K562 (cell line): Measurements from ENCODE around the gene DIRAS2. TPM values are rescaled to one million over a fixed set of nuclear protein-coding genes. Genes with fewer than 3 reads are reported as not detected.

ENCODE experiments used
- ATAC-seq: fragments of 200-7000 bp; cut with Tn5 transposase; 3 replicates; pipeline ENCODE4 v1.9.1; 2020; ENCODE audit warnings: moderate library complexity
- BruUV-seq: library from RNA; stranded (reverse); fragments of 400-500 nt; replicated peaks from 2 replicates; lab custom pipeline; 2021; lab: Mats Ljungman, UMichigan
- CTCF ChIA-PET: fragments of 300-600 bp; formaldehyde crosslinking; extraction: SDS; loops from one replicate; lab custom pipeline; 2021; ENCODE audit warnings: low intra/inter-chr PET ratio; lab: Yijun Ruan, JAX
- POLR2A ChIA-PET: fragments of 300-600, 350-650 bp; sonication (Branson Sonifier 250); formaldehyde crosslinking; extraction: SDS; loops from one replicate; lab custom pipeline; 2021; ENCODE audit warnings: antibody characterized with exemption, inconsistent platforms; lab: Yijun Ruan, JAX
- DNase-seq, 4 experiments: peaks; one replicate each; pipeline versions ENCODE4 v3.0.0 to v3.0.0-alpha.2; 2011 to 2018; ENCODE audit warnings: low spot score in 3 of 4, mixed read lengths in 3 of 4; ENCODE audit errors: extremely low read depth in 1 of 4
- FAIRE-seq: peaks from 2 replicates; lab custom pipeline; 2011; peaks lifted over from hg19 to GRCh38; lab: Jason Lieb, UNC
- H2AFZ ChIP-seq: 2 replicates; pipeline ENCODE4 v1.6.0; 2011; ENCODE audit warnings: low read depth, low read length, control low read depth, inconsistent platforms
- H3K27ac ChIP-seq: fragments of 200-600 bp; 3 replicates; pipeline ENCODE4 v1.8.0; 2011; ENCODE audit warnings: low read depth, mild to moderate bottlenecking, control low read depth, inconsistent platforms, low read length, moderate library complexity, mixed read lengths; ENCODE audit errors: extremely low read depth
- H3K27me3 ChIP-seq, 2 experiments: fragments of 300-600 bp in 1 of 2; 2 replicates in 1 of 2; 3 replicates in 1 of 2; pipeline versions ENCODE4 v1.6.0 to v1.8.0; 2011; ENCODE audit warnings: inconsistent platforms in 2 of 2, low read length in 2 of 2, mild to moderate bottlenecking in 1 of 2, mixed read lengths in 1 of 2, moderate library complexity in 1 of 2; ENCODE audit not compliant: control insufficient read depth in 2 of 2, insufficient read depth in 2 of 2
- H3K36me3 ChIP-seq: fragments of 300-600 bp; 3 replicates; pipeline ENCODE4 v1.8.0; 2011; ENCODE audit warnings: mild to moderate bottlenecking, low read length, inconsistent platforms; ENCODE audit not compliant: control insufficient read depth, insufficient read depth
- H3K4me1 ChIP-seq, 2 experiments: fragments of 200-600 bp in 1 of 2; replicated peaks in 1 of 2; 2 replicates in 1 of 2; 3 replicates in 1 of 2; pipeline versions ENCODE4 v1.5.1 to v1.8.0; 2011; ENCODE audit warnings: inconsistent platforms in 2 of 2, low read length in 2 of 2, mild to moderate bottlenecking in 1 of 2, mixed read lengths in 1 of 2, moderate library complexity in 1 of 2; ENCODE audit not compliant: control insufficient read depth in 2 of 2, insufficient read depth in 2 of 2
- H3K4me2 ChIP-seq: 2 replicates; pipeline ENCODE4 v1.6.1; 2011; ENCODE audit warnings: low read length, control low read depth, inconsistent platforms, mixed read lengths; ENCODE audit not compliant: insufficient read depth
- H3K4me3 ChIP-seq: fragments of 200-600 bp; sonication (generic), shearing (Covaris generic); 2 replicates; pipeline ENCODE4 v1.5.1; 2016; ENCODE audit warnings: control low read depth, inconsistent platforms
- H3K79me2 ChIP-seq: fragments of 200-600 bp; 3 replicates; pipeline ENCODE4 v1.8.0; 2011; ENCODE audit warnings: low read length, inconsistent platforms; ENCODE audit not compliant: control insufficient read depth, insufficient read depth
- H3K9ac ChIP-seq, 2 experiments: 2 replicates each; pipeline versions ENCODE4 v1.6.0 to v1.6.1; 2011; ENCODE audit warnings: low read depth in 2 of 2, low read length in 2 of 2, control low read depth in 1 of 2, inconsistent platforms in 1 of 2, mild to moderate bottlenecking in 1 of 2, mixed read lengths in 1 of 2; ENCODE audit not compliant: insufficient read depth in 1 of 2
- H3K9me1 ChIP-seq: one replicate; pipeline ENCODE4 v1.6.0; 2011; ENCODE audit warnings: inconsistent platforms, mild to moderate bottlenecking, low read length, moderate library complexity; ENCODE audit not compliant: control insufficient read depth, insufficient read depth
- H3K9me3 ChIP-seq: replicated peaks from 2 replicates; pipeline ENCODE4 v1.5.1; 2011; ENCODE audit warnings: low read depth, low read length, inconsistent platforms; ENCODE audit not compliant: control insufficient read depth, insufficient read depth
- H4K20me1 ChIP-seq: replicated peaks from 2 replicates; pipeline ENCODE4 v1.6.1; 2011; ENCODE audit warnings: low read length, inconsistent platforms, mixed read lengths; ENCODE audit not compliant: control insufficient read depth, insufficient read depth
- C11orf30 ChIP-seq: fragments of 450-650 bp; IDR thresholded peaks from 2 replicates; pipeline ENCODE4 v1.6.1; 2016; ENCODE audit warnings: low read depth, mild to moderate bottlenecking
- ETS2 ChIP-seq: IDR thresholded peaks from 2 replicates; pipeline ENCODE4 v1.6.1; 2016; ENCODE audit warnings: borderline replicate concordance, missing genetic modification characterization, mild to moderate bottlenecking, moderate library complexity, missing compliant biosample characterization; ENCODE audit not compliant: poor library complexity, severe bottlenecking
- LARP7 ChIP-seq: fragments of 450-650 bp; IDR thresholded peaks from 2 replicates; pipeline ENCODE4 v1.6.1; 2016
- SUPT5H ChIP-seq: fragments of 450-650 bp; IDR thresholded peaks from 2 replicates; pipeline ENCODE4 v1.6.1; 2016
- WGBS: fragments of 100-300 bp; shearing (Covaris generic); methylation state at CpG from one replicate; pipeline ENCODE4 v1.1.6; 2016; ENCODE audit warnings: low coverage, mixed read lengths; ENCODE audit not compliant: insufficient coverage; ENCODE audit errors: missing lambda C conversion rate; 5-methylcytosine and 5-hydroxymethylcytosine counted together
- in situ Hi-C: fragments of 300-500 bp; cut with MboI; formaldehyde crosslinking; loops from 4 replicates; pipeline ENCODE4 v1.15.0; 2018; ENCODE audit warnings: inconsistent platforms, mixed read lengths
- intact Hi-C: fragments of 100-400 bp; cut with micrococcal nuclease; formaldehyde crosslinking; loops from 2 replicates; pipeline ENCODE4 v1.14.2; 2022
- polyA plus RNA-seq, 8 experiments: library from polyadenylated mRNA; depleted of rRNA in 4 of 8; stranded (reverse) in 5 of 8; unstranded in 3 of 8; fragments of >200 nt; fragmentation: Nextera tagmentation in 2 of 8; fragmentation: Illumina TruSeq in 1 of 8; extraction: Ambion mirVana in 2 of 8; extraction: Trizol in 1 of 8; gene quantifications; 2 replicates each; pipeline versions ENCODE4 v1.2.1 to v1.2.3, GENCODE V29; 2011 to 2014; ENCODE audit warnings: inconsistent platforms in 1 of 8, missing spikeins in 1 of 8
- total RNA-seq, 7 experiments: library from RNA; depleted of rRNA in 6 of 7; stranded (reverse); fragments of >200 nt in 6 of 7; fragmentation: Illumina TruSeq in 2 of 7; extraction: Trizol in 2 of 7; gene quantifications; 2 replicates each; pipeline versions ENCODE4 v1.2.1 to v1.2.3, GENCODE V29; 2011 to 2021; ENCODE audit warnings: low replicate concordance in 1 of 7
- TF ChIP-seq, protein P1 (sequence below): fragments of 450-650 bp; IDR thresholded peaks from 2 replicates; pipeline ENCODE4 v1.6.1; 2014; ENCODE audit warnings: low read depth, mild to moderate bottlenecking, moderate library complexity, borderline replicate concordance

The DIRAS2 gene
- total and polyA plus RNA-seq, 9 of the 15 experiments (the other 6 are each of a cell fraction or from before 2014, with no cell fraction given), result not detected

DNA sequence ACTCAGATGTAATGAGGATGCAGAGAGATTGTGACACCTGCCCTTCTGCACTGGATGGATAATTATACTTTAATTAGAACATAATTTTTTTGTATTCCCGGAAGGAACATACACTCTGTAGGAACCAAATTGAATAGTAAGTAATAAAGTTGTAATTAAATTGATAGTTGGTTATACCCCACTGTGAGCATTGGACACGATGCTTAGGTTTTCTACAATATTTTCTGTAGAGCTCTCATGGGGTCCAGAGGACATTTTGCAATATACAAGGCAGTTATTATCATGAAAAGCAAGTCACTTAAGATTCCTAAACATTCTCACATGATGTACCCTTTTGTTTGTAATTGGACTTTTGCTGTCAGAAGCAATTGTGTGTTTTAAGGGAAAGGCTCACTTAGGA is 63.4 kb downstream of the DIRAS2 start:
- ChIA-PET CTCF (no interaction called here), POLR2A (no interaction called here)
- Histone ChIP-seq H3K36me3 (no peaks in the 10 kb centered on the region), H3K4me3 (no peak overlapping the region), H3K9me3 (no peaks in the 10 kb centered on the region), H3K4me1 (peaks cover 0 to 4% of the 10 kb centered on the region in 2 experiments; a peak in 1 of 5 replicates), H3K9me1 (no peaks in the 10 kb centered on the region), H3K27me3 (peaks cover 0 to 22% of the 10 kb centered on the region in 2 experiments; a peak in 2 of 5 replicates), H3K27ac (no peak overlapping the region), H3K79me2 (no peaks in the 10 kb centered on the region), H3K9ac (no peak overlapping the region), H2AFZ (no peak overlapping the region), H4K20me1 (no peaks in the 10 kb centered on the region), H3K4me2 (no peak overlapping the region)
- in situ Hi-C loops (no loop called here), intact Hi-C loops (no loop called here)
- no peak for DNase-seq
- no peak for FAIRE-seq
- 0% methylated on average over 2 of the region's 2 CpGs for WGBS
- TF ChIP-seq ETS2 (tag), result no peak
- no peak for TF ChIP-seq LARP7
- TF ChIP-seq, protein P1, sequence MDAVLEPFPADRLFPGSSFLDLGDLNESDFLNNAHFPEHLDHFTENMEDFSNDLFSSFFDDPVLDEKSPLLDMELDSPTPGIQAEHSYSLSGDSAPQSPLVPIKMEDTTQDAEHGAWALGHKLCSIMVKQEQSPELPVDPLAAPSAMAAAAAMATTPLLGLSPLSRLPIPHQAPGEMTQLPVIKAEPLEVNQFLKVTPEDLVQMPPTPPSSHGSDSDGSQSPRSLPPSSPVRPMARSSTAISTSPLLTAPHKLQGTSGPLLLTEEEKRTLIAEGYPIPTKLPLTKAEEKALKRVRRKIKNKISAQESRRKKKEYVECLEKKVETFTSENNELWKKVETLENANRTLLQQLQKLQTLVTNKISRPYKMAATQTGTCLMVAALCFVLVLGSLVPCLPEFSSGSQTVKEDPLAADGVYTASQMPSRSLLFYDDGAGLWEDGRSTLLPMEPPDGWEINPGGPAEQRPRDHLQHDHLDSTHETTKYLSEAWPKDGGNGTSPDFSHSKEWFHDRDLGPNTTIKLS, result no peak
- no peak for TF ChIP-seq SUPT5H
- TF ChIP-seq C11orf30, result no peak
- no peak for ATAC-seq
- BruUV-seq, result no TSS peak
